ENCODE measurements around the gene SRMS. TPM values are rescaled to one million over a fixed set of nuclear protein-coding genes. Genes with fewer than 3 reads are reported as not detected.
"Not testable (repeated sequence)": the region's sequence is repeated elsewhere in the genome, so short reads cannot be mapped to it uniquely, and the experiment has no call there.

SRMS gene
- total RNA-seq, 4 donors from 2014 or later: not detected

DNA sequence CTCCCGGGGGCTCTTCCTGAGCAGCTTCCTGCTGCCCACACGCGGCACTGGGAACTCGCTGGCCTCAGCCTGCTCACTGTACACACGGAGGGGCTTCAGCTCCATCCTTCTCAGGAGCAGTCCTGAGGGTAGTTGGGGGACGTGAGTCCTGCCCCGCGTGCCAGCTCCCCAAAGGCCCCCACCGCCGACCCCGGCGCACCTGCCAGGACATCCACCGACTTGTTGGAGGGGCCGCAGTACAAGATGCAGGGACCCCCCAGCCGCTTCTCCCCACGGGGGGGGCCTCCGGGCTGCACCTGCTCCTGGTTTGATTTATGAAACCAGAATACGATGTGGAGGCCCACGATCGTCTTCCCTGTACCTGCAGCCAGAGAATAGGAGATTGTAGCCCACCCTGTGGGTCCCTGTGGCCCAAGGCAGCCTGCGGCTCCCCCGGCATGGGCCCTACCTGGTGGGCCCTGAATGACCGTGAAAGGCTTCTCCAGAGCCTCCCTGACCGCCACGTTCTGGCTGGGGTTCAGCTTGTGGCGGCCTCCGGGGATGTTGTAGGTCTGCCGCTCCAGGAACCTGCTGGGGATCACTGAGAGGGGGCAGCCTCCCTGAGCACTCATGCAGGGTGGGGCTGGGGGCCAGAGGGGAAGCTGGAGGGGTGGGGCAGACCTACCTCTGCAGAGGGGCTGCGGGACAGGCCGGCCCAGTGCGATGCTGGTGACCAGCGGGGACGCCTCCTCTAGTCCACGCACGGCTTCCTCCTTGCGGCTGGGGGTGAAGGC, 14.3 kb upstream of the SRMS start:
- 83 to 86% methylated on average over 20 to 24 of the region's 36 CpGs for WGBS, 2 donors
- Histone ChIP-seq H3K9me3 (no peaks in the 10 kb centered on the region), H3K27ac (no peak overlapping the region), H3K27me3 (no peaks in the 10 kb centered on the region), H3K36me3 (peaks cover 6 to 92% (median 7%) of the 10 kb centered on the region in 3 donors), H3K4me1 (no peaks in the 10 kb centered on the region), H3K4me3 (no peak overlapping the region)
- no peak for TF ChIP-seq POLR2A (IDR thresholded peaks at IDR 0.05)
- TF ChIP-seq, protein P1, sequence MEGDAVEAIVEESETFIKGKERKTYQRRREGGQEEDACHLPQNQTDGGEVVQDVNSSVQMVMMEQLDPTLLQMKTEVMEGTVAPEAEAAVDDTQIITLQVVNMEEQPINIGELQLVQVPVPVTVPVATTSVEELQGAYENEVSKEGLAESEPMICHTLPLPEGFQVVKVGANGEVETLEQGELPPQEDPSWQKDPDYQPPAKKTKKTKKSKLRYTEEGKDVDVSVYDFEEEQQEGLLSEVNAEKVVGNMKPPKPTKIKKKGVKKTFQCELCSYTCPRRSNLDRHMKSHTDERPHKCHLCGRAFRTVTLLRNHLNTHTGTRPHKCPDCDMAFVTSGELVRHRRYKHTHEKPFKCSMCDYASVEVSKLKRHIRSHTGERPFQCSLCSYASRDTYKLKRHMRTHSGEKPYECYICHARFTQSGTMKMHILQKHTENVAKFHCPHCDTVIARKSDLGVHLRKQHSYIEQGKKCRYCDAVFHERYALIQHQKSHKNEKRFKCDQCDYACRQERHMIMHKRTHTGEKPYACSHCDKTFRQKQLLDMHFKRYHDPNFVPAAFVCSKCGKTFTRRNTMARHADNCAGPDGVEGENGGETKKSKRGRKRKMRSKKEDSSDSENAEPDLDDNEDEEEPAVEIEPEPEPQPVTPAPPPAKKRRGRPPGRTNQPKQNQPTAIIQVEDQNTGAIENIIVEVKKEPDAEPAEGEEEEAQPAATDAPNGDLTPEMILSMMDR (IDR thresholded peaks at IDR 0.05): no peak
- TF ChIP-seq EP300 (IDR thresholded peaks at IDR 0.05): no peak
- DNase-seq (ENCODE audit: low spot score in 2 of 2): no peak

DNA sequence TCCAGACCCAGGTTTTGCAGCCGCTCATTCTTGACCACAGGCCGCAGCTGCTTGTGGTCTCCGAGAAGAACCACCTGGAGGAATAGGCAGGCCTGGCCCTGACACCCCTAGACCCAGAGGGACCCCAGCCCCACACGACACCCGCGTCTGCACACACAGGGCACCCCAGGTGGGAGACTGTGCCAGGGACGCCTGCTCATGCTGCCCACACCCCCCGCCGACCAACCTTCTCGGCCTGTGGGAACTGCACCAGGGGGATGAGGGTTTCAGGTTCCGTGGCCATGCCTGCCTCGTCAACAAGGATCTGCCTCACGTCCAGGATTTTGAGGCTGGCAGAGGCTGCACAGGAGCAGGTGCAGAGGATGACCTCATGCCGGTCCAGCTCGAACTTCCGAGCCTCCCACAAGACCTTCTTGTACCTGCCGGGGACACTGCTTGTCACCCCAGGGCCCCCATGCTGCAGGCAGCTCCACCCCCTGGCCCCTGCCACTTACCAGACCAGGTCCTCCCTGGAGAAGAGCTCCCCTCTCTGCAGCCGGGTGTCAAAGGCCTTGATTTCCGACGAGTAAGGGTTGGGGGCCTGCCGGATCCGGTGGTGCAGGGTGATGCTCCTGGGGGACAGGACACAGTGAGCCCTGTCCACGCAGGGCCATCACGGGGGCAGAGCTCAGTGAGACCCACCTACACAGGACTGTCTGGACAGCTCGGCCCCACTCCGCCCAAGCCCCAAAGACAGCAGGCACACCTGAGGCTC, 13.5 kb upstream of the SRMS start:
- Histone ChIP-seq H3K4me3 (no peak overlapping the region), H3K27me3 (no peaks in the 10 kb centered on the region), H3K9me3 (no peaks in the 10 kb centered on the region), H3K27ac (no peak overlapping the region), H3K36me3 (peaks cover 6 to 84% (median 7%) of the 10 kb centered on the region in 3 donors), H3K4me1 (no peaks in the 10 kb centered on the region)
- TF ChIP-seq EP300 (IDR thresholded peaks at IDR 0.05) (no peak), POLR2A (IDR thresholded peaks at IDR 0.05) (no peak)
- TF ChIP-seq, protein P1 (IDR thresholded peaks at IDR 0.05): no peak
- 84 to 91% methylated on average over 14 to 22 of the region's 26 CpGs for WGBS, 2 donors
- no peak for DNase-seq (ENCODE audit: low spot score in 2 of 2)

DNA sequence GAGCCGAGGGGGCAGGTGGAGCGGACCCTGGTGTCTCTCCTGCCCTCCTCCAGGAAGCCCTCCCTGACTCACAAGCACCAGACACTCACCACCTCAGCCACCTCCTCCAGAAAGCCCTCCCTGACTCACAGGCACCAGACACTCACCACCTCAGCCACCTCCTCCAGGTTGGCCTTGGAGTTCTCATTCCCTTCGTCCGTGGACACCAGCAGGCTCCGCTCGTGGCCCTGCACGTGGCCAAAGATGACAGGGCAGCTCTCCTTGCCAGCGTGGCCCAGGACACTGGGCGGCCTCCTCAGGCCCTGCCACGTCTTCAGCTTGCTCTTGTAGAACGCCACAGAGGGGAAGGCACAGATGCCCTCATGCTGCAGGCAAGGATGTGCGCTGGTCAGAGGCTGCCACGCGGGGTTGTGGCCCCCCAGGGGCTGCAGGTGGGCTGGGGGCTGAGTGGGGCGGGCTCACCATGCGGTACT, 12.8 kb upstream of the SRMS start:
- peaks cover 6 to 77% (median 7%) of the 10 kb centered on the region in 3 donors for H3K36me3 ChIP-seq

DNA sequence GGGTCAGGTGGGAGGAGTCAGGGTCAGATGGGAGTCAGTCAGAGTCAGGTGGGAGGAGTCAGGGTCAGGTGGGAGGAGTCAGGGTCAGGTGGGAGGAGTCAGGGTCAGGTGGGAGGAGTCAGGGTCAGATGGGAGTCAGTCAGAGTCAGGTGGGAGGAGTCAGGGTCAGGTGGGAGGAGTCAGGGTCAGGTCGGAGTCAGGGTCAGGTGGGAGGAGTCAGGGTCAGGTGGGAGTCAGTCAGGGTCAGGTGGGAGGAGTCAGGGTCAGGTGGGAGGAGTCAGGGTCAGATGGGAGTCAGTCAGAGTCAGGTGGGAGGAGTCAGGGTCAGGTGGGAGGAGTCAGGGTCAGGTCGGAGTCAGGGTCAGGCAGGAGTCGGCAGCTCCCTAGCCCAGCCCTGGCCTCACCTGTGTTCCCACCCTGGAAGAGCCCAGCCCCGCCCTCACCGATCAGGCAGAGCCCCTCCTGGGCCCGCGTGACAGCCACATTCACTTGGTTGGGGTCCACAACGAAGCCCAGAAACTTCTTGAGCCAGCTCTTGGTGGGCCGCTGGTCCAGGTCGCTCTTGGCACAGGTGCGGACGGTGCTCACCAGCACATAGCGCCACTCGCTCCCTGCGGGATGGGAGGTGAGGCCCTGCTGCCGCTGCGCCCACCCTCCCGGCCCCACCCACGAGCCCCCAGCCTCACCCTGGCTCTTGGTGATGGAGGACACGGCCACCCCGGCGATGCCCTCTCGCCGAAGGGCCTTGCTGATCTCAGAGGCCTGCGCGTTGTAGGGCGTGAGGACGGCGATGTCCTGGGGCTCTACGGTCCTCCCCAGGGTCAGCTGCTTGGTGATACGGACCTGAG, 12.2 kb upstream of the SRMS start:
- H3K4me3 ChIP-seq; H3K9me3 ChIP-seq; H3K27ac ChIP-seq; DNase-seq (ENCODE audit: low spot score in 2 of 2); H3K27me3 ChIP-seq; H3K4me1 ChIP-seq: not testable (repeated sequence)
- 94 to 97% methylated on average over 15 to 31 of the region's 31 CpGs for WGBS, 2 donors
- peaks cover 6 to 71% (median 7%) of the 10 kb centered on the region in 3 donors for H3K36me3 ChIP-seq

More for the DNA sequence above, 12.8 kb upstream of the SRMS start:
- Histone ChIP-seq H3K4me1 (no peaks in the 10 kb centered on the region), H3K9me3 (no peaks in the 10 kb centered on the region), H3K4me3 (no peak overlapping the region), H3K27me3 (no peaks in the 10 kb centered on the region), H3K27ac (no peak overlapping the region)
- DNase-seq (ENCODE audit: low spot score in 2 of 2): no peak
- TF ChIP-seq EP300 (IDR thresholded peaks at IDR 0.05) (no peak), POLR2A (IDR thresholded peaks at IDR 0.05) (no peak)
- TF ChIP-seq, protein P1 (IDR thresholded peaks at IDR 0.05): no peak
- 92 to 96% methylated on average over 15 to 16 of the region's 16 CpGs for WGBS, 2 donors

DNA sequence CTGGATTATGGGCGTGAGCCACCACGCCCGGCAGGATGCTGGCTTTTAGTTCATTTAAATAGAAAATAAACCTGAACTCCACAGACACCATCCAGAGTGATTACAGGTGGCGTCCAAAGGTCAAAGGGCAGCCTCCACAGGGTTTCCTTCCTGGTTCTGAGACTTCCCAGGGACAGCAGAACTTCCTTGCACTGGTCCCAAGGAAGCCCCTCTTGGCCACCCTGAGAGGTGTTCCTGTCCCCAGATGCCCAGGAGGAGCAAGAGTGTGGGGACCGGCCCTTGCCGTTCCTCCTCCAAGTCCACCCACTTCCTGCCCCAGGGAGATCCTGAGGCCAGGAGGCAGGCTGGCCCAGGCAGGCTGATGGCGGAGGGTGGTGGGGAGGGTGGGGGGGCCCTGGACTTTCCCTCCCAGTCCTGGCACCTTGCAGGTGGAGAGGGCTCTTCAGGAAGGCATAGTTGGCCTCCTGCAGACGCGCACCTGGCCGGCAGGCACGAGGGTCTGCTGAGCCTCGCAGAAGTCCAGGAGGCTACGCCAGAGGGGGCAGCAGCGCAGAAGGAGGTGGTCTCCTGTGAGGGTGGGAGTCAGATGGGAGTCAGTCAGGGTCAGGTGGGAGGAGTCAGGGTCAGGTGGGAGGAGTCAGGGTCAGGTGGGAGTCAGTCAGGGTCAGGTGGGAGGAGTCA, 11.4 kb upstream of the SRMS start:
- no peak overlapping the region for H3K27ac ChIP-seq
- H3K9me3 ChIP-seq: no peaks in the 10 kb centered on the region
- H3K27me3 ChIP-seq: no peaks in the 10 kb centered on the region
- WGBS, 2 donors: 96 to 97% methylated on average over 14 of the region's 14 CpGs
- peaks cover 6 to 63% (median 7%) of the 10 kb centered on the region in 3 donors for H3K36me3 ChIP-seq
- H3K4me1 ChIP-seq: peaks cover 0 to 5% (median 4%) of the 10 kb centered on the region in 4 donors
- no peak for DNase-seq (ENCODE audit: low spot score in 2 of 2)
- TF ChIP-seq POLR2A (IDR thresholded peaks at IDR 0.05): no peak
- TF ChIP-seq EP300 (IDR thresholded peaks at IDR 0.05): no peak
- TF ChIP-seq, protein P1 (IDR thresholded peaks at IDR 0.05): no peak
- H3K4me3 ChIP-seq: no peak overlapping the region
